GM23248 (cell line): ENCODE data around the gene FRYL. TPM values are rescaled to one million over a fixed set of nuclear protein-coding genes. Genes with fewer than 3 reads are reported as not detected.

Experiments used
- DNase-seq: peaks from one replicate; pipeline ENCODE4 v3.0.0-alpha.2; 2015
- H2AFZ ChIP-seq: fragments of 200-600 bp; sonication (generic); 2 replicates; pipeline ENCODE4 v1.6.1; 2016; ENCODE audit warnings: antibody characterized with exemption
- H3F3A ChIP-seq: fragments of 200-600 bp; sonication (generic); 2 replicates; pipeline ENCODE4 v1.6.1; 2016; ENCODE audit warnings: mild to moderate bottlenecking, antibody characterized with exemption, mixed run types; ENCODE audit not compliant: insufficient read depth
- H3K27ac ChIP-seq: fragments of 200-600 bp; sonication (generic); 2 replicates; pipeline ENCODE4 v1.5.1; 2016; ENCODE audit warnings: mild to moderate bottlenecking
- H3K27me3 ChIP-seq: fragments of 200-600 bp; sonication (generic); replicated peaks from 2 replicates; pipeline ENCODE4 v1.6.1; 2016; ENCODE audit warnings: mild to moderate bottlenecking; ENCODE audit not compliant: insufficient read depth
- H3K36me3 ChIP-seq: fragments of 200-600 bp; sonication (generic); 2 replicates; pipeline ENCODE4 v1.6.1; 2016; ENCODE audit warnings: low read depth, mild to moderate bottlenecking
- H3K4me1 ChIP-seq: fragments of 200-600 bp; sonication (generic); 2 replicates; pipeline ENCODE4 v1.6.1; 2016; ENCODE audit warnings: mild to moderate bottlenecking; ENCODE audit not compliant: insufficient read depth
- H3K4me2 ChIP-seq: fragments of 200-600 bp; sonication (generic); one replicate; pipeline ENCODE4 v1.6.1; 2016; ENCODE audit warnings: mild to moderate bottlenecking; ENCODE audit not compliant: unreplicated experiment
- H3K4me3 ChIP-seq: fragments of 200-600 bp; sonication (generic); 2 replicates; pipeline ENCODE4 v1.5.1; 2016; ENCODE audit warnings: mild to moderate bottlenecking
- H3K79me2 ChIP-seq: fragments of 200-600 bp; sonication (generic); 2 replicates; pipeline ENCODE4 v1.6.1; 2016; ENCODE audit warnings: mild to moderate bottlenecking; ENCODE audit not compliant: insufficient read depth
- H3K9ac ChIP-seq: fragments of 200-600 bp; sonication (generic); 2 replicates; pipeline ENCODE4 v1.6.1; 2016; ENCODE audit warnings: mild to moderate bottlenecking
- H3K9me2 ChIP-seq: fragments of 200-600 bp; sonication (generic); 2 replicates; pipeline ENCODE4 v1.6.1; 2016; ENCODE audit warnings: mixed run types, mild to moderate bottlenecking, moderate library complexity; ENCODE audit not compliant: insufficient read depth
- H3K9me3 ChIP-seq: fragments of 200-600 bp; sonication (generic); one replicate; pipeline ENCODE4 v1.6.1; 2017; ENCODE audit warnings: low read depth
- H4K20me1 ChIP-seq: fragments of 200-600 bp; sonication (generic); 2 replicates; pipeline ENCODE4 v1.6.0; 2016; ENCODE audit not compliant: insufficient read depth
- EZH2 ChIP-seq: fragments of 200-600 bp; sonication (generic); IDR thresholded peaks from 2 replicates; pipeline ENCODE4 v1.6.1; 2018; ENCODE audit warnings: antibody characterized with exemption, mild to moderate bottlenecking; ENCODE audit not compliant: insufficient read depth, poor library complexity, severe bottlenecking
- EZH2phosphoT487 ChIP-seq: fragments of 200-600 bp; sonication (generic); IDR thresholded peaks from 2 replicates; pipeline ENCODE4 v1.6.1; 2018; ENCODE audit warnings: antibody characterized with exemption, moderate library complexity, mild to moderate bottlenecking, low read depth; ENCODE audit not compliant: insufficient read depth
- WGBS, 2 experiments: methylation state at CpG; one replicate each; pipeline ENCODE4 v1.1.6; 2015 to 2017; ENCODE audit warnings: low lambda C conversion rate in 2 of 2, low coverage in 1 of 2; ENCODE audit errors: missing lambda C conversion rate in 2 of 2; 5-methylcytosine and 5-hydroxymethylcytosine counted together
- in situ Hi-C: fragments of 300-500 bp; cut with MboI; formaldehyde crosslinking; loops from 2 replicates; pipeline ENCODE4 v1.15.0; 2020
- polyA plus RNA-seq: library from polyadenylated mRNA; unstranded; fragments of >200 nt; fragmentation: Nextera tagmentation; extraction: Ambion mirVana; gene quantifications from 2 replicates; pipeline ENCODE4 v1.2.1, GENCODE V29; 2016
- total RNA-seq: library from RNA; depleted of rRNA; stranded (reverse); fragments of >200 nt; shearing (Covaris generic); gene quantifications from 2 replicates; pipeline ENCODE4 v1.2.3, GENCODE V29; 2014

The FRYL gene
- total and polyA plus RNA-seq, 2 experiments from 2014 or later, result 16.6 to 28.4 TPM

- H4K20me1 ChIP-seq, result no peaks in the 10 kb centered on the region
- H3K27ac ChIP-seq, result peak overlapping the region; percentile 16
- H3K4me2 ChIP-seq, result peak overlapping the region; percentile 63
- H3F3A ChIP-seq, result peaks cover 8% of the 10 kb centered on the region; the same call in 1 of the 2 replicates
- H3K27me3 ChIP-seq, result no peaks in the 10 kb centered on the region
- H3K9ac ChIP-seq, result 0 out of 2 replicates have a peak overlapping the region, but pooled peaks have one; percentile 9
- peak; percentile 37 for DNase-seq
- H3K4me3 ChIP-seq, result 0 out of 2 replicates have a peak overlapping the region, but pooled peaks have one; percentile 1
- no peak for TF ChIP-seq EZH2phosphoT487
- no peak for TF ChIP-seq EZH2
- H3K9me2 ChIP-seq, result no peaks in the 10 kb centered on the region
- WGBS, 2 experiments, result 86 to 89% methylated on average over 4 of the region's 4 CpGs
- H3K36me3 ChIP-seq, result no peaks in the 10 kb centered on the region
- in situ Hi-C loops, result loop anchor here (25.0 kb wide), 1 partner anchor 90 kb away; no protein-coding TSS in a partner anchor
- H3K4me1 ChIP-seq, result peaks cover 14% of the 10 kb centered on the region
- H2AFZ ChIP-seq, result no peak overlapping the region
- no peaks in the 10 kb centered on the region for H3K79me2 ChIP-seq
- H3K9me3 ChIP-seq, result no peaks in the 10 kb centered on the region
These were observed 177.3 kb downstream of the FRYL start for GRCh38 chr4:48602763-48603162.

DNA sequence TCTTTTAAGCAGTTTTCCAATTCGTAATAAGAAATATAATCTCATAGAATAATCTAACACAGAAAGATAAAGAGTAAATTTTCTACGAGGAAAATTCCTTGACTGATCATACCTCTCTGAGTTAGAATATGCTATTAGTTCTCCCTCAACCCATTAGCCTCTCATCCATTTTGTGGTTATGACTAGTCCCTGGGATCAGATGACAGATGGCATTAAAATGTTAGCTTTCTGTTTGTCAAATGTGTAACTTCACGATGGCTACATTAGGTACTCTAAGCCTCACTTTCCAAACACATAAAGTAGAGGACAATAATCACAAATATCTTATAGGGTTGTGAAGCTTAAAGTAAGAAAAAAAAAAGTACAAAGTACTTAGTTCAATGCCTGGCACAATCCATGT is 177.9 kb downstream of the FRYL start:
- H3K27ac ChIP-seq, result peak overlapping the region; percentile 16
- WGBS, 2 experiments, result 55 to 56% methylated on average over 3 of the region's 3 CpGs
- no peaks in the 10 kb centered on the region for H3K9me2 ChIP-seq
- no peaks in the 10 kb centered on the region for H3K36me3 ChIP-seq
- H3K4me3 ChIP-seq, result 0 out of 2 replicates have a peak overlapping the region, but pooled peaks have one; percentile 1
- no peaks in the 10 kb centered on the region for H3K79me2 ChIP-seq
- peaks cover 8% of the 10 kb centered on the region; the same call in 1 of the 2 replicates for H3F3A ChIP-seq
- H3K27me3 ChIP-seq, result no peaks in the 10 kb centered on the region
- TF ChIP-seq EZH2 (no peak), EZH2phosphoT487 (no peak)
- no peaks in the 10 kb centered on the region for H4K20me1 ChIP-seq
- H3K9me3 ChIP-seq, result no peaks in the 10 kb centered on the region
- DNase-seq, result peak; percentile 80
- H3K9ac ChIP-seq, result 0 out of 2 replicates have a peak overlapping the region, but pooled peaks have one; percentile 9
- peak overlapping the region; percentile 63 for H3K4me2 ChIP-seq
- peaks cover 14% of the 10 kb centered on the region for H3K4me1 ChIP-seq
- in situ Hi-C loops, result loop anchor here (25.0 kb wide), 1 partner anchor 90 kb away; no protein-coding TSS in a partner anchor
- H2AFZ ChIP-seq, result no peak overlapping the region

GRCh38 chr4:48596336-48596735 is 183.7 kb downstream of the FRYL start:
- in situ Hi-C loops, result loop anchor here (25.0 kb wide), 1 partner anchor 191 kb away; the partner anchor contains the start of gene FRYL
- TF ChIP-seq EZH2, result no peak
- no peak for TF ChIP-seq EZH2phosphoT487
- 96 to 97% methylated on average over 4 of the region's 4 CpGs for WGBS, 2 experiments
- Histone ChIP-seq H3F3A (no peaks in the 10 kb centered on the region), H3K9me3 (no peaks in the 10 kb centered on the region), H3K9ac (no peak overlapping the region), H3K4me3 (no peak overlapping the region), H3K27ac (no peak overlapping the region), H2AFZ (no peak overlapping the region), H3K4me1 (no peaks in the 10 kb centered on the region), H4K20me1 (no peaks in the 10 kb centered on the region), H3K4me2 (no peak overlapping the region), H3K36me3 (peaks cover 12% of the 10 kb centered on the region), H3K79me2 (no peaks in the 10 kb centered on the region), H3K9me2 (no peaks in the 10 kb centered on the region), H3K27me3 (no peaks in the 10 kb centered on the region)
- no peak for DNase-seq

GRCh38 chr4:48594180-48594579 is 185.9 kb downstream of the FRYL start:
- no peaks in the 10 kb centered on the region for H3K4me1 ChIP-seq
- no peaks in the 10 kb centered on the region for H3K9me3 ChIP-seq
- no peak overlapping the region for H3K9ac ChIP-seq
- H3K27ac ChIP-seq, result no peak overlapping the region
- DNase-seq, result no peak
- H3K27me3 ChIP-seq, result no peaks in the 10 kb centered on the region
- H3F3A ChIP-seq, result no peaks in the 10 kb centered on the region
- H4K20me1 ChIP-seq, result no peaks in the 10 kb centered on the region
- H3K36me3 ChIP-seq, result peaks cover 12% of the 10 kb centered on the region
- in situ Hi-C loops, result loop anchor here (25.0 kb wide), 1 partner anchor 193 kb away; the partner anchor contains the start of gene FRYL
- WGBS, 2 experiments, result 0 to 3% methylated on average over 1 of the region's 1 CpG
- H2AFZ ChIP-seq, result no peak overlapping the region
- H3K79me2 ChIP-seq, result no peaks in the 10 kb centered on the region
- H3K9me2 ChIP-seq, result no peaks in the 10 kb centered on the region
- no peak for TF ChIP-seq EZH2
- no peak overlapping the region for H3K4me2 ChIP-seq
- H3K4me3 ChIP-seq, result no peak overlapping the region
